GM19438 (cell line): ENCODE data around the gene KRT4.

Source experiments
- ATAC-seq: cut with Tn5 transposase; IDR thresholded peaks from one replicate; pipeline ENCODE4 v1.9.1; 2021; ENCODE audit warnings: low read depth; ENCODE audit not compliant: unreplicated experiment

KRT4 gene

DNA sequence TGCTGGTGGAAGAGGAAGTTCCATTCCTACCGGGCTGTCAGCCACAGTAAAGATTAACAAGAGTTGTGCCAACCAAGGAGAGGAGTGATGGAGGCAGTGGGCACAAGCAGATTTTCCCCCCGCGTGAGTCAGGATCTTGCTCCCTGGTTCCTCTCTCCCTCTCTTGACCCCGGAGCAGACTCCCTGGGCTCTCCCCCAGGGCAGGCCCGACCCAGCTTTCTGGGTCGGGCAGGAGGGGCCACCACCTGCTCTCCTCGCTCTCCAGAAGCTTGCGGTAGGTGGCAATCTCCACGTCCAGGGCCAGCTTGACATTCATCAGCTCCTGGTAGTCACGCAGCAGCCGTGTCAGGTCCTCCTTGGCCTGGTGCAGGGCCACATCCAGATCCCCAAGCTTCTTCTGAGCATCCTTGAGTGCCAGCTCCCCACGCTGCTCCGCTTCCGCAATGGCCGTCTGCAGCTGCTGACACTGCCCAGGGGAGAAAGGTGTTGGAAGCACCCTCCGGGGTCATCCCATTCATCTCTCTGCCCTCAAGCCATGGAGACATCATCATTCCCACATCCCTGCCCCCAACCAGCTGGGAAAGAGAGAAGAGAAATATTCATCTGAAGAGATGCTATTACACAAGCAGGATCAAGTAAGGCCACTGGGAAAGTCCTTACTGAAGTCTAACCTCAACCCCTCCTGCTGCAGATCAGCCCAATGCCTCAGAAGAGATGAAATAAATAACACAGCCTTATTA lies 9.0 kb upstream of the KRT4 start:
- no peak for ATAC-seq

DNA sequence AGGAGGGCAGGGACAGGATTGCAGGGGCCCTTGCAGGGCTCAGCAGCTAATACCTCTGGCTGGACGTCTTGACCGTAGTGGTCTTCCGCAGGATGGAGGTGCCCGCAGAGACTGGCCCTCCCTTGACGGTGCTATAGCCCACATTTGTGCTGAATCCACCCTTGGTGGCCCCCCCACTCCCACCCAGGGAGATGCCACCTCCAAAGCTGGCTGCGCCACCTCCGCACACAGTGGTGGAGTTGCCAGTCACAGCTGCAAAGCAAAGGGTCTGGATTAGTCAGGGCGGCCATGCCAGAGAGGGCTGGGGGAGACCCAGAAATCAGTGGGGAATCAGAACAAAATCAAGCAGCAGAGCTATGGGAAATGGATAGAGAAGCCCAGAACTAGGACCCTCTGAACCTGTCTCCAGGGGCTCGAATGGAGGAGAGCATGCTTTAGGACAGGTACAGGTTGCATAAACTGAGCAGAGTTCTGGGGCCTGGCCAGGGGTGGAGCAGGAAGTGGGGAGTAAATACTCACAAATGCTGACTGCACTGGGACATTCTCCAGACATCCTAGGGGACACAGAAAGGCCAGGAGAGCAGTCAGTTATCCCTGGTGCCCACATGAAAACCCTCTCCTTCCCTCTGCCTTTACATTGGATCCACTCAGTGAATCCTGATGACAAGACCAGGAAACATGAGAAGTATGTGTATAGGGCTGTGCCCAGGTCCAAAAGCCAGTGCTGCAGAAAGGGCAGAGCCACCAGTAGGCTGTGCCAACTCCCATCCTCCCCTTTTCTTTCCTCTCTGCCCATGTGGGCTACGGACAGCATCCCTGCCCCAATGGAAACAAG lies 8.1 kb upstream of the KRT4 start:
- ATAC-seq, result no peak

DNA sequence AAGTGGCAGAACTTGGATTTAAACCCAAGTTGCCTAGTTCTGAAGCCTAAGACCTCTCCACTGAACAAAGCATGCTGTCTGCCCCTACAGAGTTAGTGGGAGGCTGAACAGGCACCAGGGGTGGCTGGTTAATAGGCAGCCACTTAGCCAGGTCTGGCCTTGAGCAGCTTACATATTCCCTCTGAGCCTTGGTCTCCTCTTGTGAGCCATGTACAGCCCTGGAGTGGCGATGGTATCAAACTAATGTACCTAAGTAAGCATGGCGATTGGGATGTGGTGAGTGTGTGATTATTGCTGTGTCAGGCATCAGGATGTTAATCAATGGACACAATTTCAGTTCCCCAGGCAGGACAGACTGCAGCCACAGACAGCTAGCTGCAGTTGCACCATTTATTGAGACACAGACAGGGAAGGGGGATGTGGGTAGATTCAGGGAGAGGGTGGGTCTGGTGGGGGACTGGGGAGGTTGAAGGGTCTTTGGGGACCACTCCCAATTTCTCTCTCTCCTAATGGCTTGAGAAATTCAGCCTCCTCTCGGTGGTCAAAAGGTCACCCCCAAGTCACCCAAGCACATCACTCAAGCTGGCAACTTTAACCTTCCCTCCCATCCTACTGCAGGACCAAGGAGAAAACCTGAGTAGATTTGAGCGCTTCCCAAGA lies 7.3 kb upstream of the KRT4 start:
- ATAC-seq, result no peak

DNA sequence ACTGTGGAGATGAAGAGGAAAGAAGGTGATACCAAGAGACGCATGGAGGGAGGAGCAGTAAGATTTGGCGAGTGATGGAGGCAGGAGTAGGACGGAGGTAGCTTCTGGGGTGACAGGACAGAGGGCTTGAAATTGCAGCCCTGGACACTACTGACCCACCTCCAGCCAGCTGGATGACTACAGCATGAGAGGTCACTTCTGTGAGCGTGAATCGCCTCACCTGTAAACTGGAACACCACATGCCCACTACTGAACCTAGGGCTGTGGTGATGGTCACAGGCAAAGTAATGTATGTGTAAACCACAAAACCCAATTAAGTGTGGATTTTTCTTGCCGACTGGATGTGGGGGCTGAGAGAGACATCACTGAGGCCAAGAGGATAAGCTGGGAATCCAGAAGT lies 6.6 kb upstream of the KRT4 start:
- ATAC-seq, result no peak

DNA sequence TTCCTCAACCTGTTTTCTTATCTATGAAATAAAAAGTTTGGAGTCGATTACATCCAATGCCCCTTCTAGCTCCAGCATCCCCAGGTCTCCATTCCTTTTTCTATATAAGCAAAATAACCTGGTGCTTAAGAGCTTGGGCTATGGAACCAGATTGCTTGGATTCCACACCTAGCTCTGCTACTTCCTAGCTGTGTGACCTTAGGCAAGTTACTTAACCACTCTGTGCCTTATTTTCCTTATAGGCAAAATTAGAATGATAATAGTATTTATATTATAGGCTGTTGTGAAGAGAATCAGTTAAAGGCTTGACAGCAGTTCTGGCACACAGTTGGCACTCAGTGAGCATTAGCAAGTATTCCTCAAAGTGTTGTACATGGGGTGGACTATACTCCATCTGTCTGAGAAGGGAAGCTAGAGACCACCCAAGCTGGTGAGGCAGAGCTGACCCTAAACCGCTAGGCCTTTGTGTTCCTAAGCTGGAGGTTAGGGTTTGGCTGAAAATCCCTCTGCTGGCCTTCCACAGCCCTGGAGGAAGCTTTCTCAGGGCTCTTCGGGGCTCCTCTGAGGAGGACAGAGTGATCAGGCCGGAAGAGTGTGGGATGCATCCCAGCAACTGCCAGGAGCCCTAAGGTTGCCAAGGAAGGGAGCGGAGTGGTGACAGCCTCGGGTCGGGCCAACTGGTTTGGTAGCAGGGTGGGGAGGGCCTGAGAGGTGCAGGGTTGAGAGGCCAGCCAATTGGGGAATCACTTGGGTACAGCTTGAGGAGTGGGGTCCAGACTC lies 6.0 kb upstream of the KRT4 start:
- ATAC-seq, result no peak

DNA sequence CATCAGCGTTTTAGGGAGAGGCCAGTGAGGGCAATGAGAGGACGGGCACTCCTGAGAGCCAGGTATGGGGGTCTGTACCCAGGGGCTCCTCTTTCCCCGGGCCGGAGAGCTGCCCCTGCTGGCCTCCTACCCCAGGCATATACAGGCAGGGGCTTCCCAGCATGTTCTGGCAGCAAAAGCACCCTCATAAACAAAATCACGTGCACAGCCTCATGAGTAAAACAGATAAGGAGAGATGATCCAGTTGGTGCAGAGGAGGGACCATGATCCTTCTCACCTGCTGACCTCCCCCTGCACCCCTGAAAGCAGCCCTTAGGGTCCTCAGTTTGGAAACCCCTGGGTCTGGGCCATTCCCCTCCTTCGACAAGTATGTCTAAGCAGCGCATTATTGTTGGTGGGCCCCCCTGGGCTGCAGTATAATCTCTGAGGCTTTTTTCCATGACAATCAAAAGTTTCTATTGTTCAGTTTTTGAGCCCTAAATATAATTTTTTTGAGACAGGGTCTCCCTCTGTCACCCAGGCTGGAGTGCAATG lies 5.0 kb upstream of the KRT4 start:
- no peak for ATAC-seq

DNA sequence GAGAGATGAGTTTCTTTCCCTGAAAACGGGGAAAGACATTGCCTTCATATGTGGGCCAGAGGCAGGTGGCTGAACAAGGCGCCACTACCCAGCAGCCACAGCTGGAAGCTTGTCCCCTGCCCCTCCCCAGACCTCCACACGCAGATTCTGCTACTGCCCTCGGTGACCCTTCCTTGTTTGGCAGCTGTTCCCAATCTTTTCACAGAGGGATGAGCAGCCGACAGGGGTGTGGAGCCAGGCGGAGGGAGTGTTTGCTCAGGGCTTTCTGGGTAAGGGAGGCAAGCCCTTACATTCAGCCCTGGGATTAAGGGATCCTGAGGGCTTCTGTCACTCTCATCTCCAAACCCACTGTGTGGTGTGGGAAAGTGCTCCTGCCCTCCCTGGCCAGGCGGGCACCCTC lies 4.5 kb upstream of the KRT4 start:
- no peak for ATAC-seq

DNA sequence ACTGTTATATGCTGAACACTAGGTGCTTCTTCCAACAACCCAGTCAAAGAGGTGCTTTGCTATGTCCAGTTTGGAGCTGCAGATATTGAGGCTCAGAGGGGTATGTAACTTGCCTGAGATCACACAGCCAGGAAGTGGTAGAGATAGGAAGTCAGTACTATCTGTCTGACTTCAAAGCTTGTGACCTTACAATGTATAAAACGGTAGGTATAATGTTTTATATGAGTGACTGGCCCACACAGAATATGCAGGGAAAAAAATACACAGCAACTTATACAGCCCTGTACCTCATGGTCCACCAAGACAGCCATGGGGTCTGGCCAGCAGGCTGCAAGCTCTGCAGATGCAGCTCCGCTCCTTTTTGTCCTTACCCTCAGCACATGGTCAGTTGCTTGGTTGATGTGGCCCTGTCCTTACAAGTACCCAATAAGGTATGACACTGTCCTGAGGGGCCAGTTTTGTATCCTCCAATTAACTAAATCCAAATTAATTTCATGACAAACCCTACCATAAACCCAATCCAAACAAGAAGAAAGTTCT lies 3.9 kb upstream of the KRT4 start:
- no peak for ATAC-seq

DNA sequence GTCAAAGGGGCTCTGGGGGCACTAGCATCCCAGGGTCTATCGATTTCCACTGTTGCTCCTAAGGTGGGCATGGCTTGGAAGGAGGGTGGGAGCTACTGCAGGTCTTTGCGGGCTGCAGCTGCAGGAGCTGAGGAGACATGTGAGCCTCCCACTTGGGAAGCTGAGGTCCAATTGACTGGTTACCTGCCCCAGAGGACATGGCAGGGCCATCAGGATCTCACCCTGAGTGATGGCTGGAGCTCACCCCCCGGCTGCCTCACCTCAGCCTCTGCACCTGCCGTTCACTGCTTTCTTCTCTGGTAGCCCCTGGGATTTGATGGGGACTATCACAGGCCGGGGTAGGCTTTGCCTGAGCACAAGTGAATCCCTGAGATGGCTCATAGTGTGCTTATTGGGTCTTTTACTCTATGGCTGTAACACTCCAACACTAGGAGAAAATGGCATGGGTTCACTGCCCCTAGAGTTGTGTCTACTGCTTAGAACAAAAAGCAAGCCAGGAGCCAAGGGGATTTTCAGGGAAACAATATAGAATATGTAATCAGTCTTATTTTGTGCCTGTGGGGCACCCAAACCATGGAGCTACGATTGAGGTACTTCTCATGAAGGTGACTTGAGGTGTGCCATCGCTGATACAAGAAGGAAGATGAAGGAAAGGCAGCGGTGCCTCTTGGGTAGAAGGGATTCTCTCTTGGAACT lies 3.2 kb upstream of the KRT4 start:
- no peak for ATAC-seq

DNA sequence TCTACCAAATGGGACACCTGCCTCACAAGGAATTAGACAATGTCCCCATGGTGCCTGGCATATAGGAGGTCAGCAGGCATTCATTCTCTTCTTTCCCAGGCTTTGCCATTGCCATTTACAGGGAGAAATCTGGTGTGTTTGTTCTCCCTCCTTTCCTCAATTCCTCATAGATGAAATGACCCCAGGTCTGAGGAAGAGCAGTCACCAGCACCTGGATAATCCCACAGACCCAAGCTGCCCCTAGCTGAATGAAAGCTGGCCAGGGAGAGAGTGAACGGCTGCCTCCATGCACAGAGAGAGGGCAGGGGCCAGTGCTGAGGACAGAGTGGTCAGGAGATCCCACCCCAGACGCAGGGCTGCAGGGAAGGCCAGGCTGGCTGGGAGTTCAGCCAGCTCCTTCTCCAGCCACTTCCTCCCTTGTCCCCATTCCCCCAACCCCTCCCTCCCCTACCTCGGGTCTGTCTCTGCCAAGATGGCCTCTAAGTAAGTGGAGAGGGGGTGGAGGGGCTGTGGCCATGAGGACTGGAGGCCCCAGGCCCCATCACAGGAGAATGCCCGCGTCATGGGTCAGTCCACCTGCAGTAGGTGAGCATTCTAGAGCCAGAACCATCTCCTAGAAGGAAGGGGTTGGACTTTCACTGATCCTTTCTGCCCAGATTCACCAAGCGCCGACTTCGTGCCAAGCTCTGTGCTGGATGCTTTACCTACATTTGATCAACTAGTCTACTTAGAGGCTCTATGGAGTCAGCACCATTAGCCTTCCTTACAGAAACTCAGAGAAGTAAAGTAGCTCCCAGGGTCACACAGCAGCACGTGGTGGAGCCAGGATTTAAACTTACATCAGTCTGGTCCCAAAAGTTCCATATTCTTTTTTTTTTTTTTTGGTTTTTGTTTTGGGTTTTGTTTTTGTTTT lies 2.0 kb upstream of the KRT4 start:
- no peak for ATAC-seq

DNA sequence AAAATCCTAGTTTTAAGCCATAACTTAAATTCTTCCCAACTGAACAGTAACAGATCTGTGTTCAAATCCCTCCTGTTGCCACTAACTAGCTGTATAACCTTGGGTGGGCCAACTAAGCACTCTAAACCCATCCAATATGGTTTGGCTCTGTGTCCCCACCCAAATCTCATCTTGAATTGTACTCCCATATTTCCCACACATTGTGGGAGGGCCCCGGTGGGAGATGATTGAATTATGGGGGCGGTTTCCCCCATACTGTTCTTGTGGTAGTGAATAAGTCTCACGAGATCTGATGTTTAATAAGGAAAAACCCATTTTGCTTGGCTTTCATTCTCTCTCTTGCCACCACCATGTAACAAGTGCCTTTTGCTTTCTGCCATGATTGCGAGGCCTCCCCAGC lies 1.2 kb upstream of the KRT4 start:
- no peak for ATAC-seq

DNA sequence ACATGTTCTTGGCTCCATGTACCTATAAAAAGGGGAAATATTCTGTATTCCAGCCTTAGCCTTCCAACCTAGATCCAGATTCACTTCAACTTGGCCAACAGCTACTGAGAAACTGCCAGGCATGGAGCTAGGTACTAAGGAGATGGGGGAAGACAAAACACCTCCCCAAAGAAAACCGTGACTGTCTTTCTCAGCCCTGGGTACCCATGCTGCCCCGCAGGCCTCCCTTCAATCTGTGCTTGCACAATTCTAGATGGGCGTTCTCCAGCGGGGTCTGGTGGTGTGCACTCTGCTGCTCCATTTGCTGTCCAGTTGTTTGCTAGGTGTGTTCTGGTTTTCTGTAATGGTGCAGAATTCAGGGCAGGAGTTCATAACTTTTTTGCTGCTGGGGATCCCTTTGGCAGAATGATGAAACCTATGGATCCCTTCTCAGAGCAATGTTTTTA lies 817 bp upstream of the KRT4 start:
- ATAC-seq, result no peak

DNA sequence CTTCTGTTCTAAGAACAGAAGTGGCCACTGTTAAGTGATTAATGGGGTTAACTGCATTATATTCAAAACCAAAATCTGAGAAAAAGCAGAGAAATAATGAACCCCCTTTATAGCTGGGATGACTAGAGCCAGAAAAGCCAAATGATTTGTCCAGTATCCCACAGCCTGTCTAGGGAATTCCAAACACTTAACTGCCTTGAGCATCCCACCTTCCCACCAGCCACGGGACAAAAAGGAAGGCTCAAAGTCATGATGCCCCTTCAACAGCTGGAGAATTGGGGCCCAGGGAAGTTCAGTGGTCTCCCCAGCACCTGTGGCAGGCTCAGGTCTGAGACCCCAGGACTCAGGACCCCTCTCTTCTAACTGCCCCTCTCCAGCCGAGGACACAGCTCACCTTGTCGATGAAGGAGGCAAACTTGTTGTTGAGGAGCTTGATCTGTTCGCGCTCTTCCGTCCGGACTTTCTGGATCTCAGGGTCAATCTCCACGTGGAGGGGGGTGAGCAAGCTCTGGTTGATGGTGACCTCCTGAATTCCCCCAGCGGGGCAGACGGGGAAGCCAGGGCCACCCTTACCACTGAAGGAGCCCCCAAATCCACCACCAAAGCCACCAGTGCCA lies 605 bp downstream of the KRT4 start:
- ATAC-seq, result no peak

DNA sequence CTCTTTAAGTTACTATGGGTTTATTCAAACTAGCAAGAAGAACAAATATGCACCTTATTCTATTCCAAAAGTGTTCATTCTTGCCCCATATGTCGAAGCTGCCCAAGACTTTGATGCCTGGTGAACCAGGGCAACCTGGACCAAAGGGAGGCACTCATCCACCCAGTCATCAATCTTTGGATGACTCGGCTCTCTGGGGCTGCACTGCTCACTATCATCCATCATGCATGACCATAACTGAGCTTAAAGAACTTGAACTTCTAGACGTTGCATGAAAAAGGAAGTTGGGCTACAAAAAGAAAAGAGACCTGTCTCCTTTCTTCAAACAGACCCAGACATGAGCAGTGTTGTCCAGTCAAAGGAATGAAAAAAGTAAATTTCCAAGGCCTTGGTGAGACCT lies 1.2 kb downstream of the KRT4 start:
- ATAC-seq, result no peak

DNA sequence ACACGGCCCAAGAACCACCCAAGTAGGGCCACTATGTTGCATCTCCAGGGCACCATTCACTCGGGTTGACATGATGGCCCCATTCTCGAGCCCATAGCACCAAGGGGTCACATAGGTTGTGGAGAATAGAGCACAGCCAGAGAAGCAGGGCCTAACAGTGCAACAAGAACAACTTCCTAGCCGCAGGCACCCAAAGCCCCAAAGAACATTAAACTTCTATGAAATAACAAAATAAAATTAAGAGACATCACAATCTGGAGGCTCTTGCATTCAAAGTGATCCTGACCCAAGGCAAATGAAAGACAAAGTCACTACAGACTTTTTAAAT lies 1.9 kb downstream of the KRT4 start:
- ATAC-seq, result no peak

DNA sequence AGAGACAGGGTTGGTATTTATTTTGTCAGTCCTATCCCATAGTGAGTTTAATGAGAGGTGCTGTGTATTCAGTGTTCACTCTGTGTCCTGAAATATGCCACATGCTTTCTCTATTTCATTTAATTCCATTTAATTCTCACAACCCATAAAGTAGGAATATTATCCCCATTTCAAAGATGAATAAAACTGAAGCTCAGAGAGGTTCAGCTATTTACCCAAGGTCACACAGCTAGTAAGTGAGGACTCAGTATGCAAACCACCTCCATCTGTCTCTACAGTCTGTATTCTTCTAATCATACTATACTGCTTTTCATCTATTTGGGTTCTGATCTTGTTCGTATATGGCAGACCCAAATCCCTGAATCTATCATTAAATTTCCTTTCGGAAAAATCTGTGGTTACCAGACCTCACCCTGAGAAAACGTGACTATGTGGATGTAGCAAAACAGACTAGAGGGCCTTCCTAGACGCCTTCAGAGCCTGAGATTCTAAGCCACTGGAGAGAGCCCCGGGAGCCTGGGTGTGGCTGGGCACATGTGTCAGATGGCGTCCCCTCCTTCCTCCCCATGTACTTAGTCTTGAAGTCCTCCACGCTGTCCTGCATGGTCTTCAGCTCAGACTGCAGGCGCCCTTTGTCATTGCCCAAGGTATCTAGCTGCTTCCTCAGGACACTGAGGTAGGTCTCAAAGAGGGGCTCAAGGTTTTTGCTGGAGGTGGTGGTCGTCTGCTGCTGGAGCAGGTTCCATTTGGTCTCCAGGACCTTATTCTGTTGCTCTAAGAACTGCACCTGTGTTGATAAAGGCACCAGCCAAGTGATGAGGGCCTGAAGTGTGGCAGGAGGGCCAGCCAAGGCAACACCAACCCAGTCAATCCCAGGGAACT lies 2.5 kb downstream of the KRT4 start:
- ATAC-seq, result no peak

DNA sequence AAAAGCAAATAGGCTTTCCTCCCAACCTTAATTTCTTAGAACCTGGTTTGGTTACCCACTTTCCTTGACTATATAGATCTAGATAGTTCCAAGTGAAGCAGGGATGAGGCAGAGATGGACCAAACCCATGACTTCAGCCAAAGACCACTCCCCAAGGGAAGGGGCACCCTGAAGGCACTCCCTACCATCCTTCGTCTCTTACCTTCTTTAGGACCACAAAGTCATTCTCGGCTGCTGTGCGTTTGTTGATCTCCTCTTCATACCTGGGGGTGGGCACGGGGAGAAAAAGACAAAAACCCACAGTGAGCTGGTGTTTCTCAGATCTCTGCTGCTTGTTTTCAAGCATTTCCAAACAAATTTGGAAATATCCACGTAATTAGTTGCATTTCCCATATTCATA lies 3.4 kb downstream of the KRT4 start:
- ATAC-seq, result no peak
